ENCODE data around the gene PCED1A. TPM values are rescaled to one million over a fixed set of nuclear protein-coding genes. Genes with fewer than 3 reads are reported as not detected.

Gene PCED1A
- total RNA-seq, 1 experiment from 2014 or later = 11.9 TPM

- no peak for DNase-seq (ENCODE audit: low spot score)
Observed at GRCh38 chr20:2804852-2805688, 35.4 kb downstream of the PCED1A start.

- DNase-seq (ENCODE audit: low spot score) = no peak
Observed at GRCh38 chr20:2804041-2804828, 36.2 kb downstream of the PCED1A start.

GRCh38 chr20:2801286-2801728 is 39.1 kb downstream of the PCED1A start:
- DNase-seq (ENCODE audit: low spot score) = no peak

- no peak for DNase-seq (ENCODE audit: low spot score)
Observed at GRCh38 chr20:2800521-2801285, 39.8 kb downstream of the PCED1A start, which contains the start of gene CPXM1. TSS of gene CPXM1 (minus strand) at chr20:2800627. CDS start at chr20:2800572, 55 bp downstream.

- DNase-seq (ENCODE audit: low spot score) = no peak
Observed at GRCh38 chr20:2799688-2800520, 40.6 kb downstream of the PCED1A start.

- DNase-seq (ENCODE audit: low spot score) = no peak
Observed at GRCh38 chr20:2799271-2799670, 41.2 kb downstream of the PCED1A start.

GRCh38 chr20:2798814-2799213 is 41.6 kb downstream of the PCED1A start:
- no peak for DNase-seq (ENCODE audit: low spot score)

GRCh38 chr20:2798095-2798805 is 42.2 kb downstream of the PCED1A start:
- no peak for DNase-seq (ENCODE audit: low spot score)

- DNase-seq (ENCODE audit: low spot score) = no peak
Observed at GRCh38 chr20:2797136-2797983, 43.1 kb downstream of the PCED1A start.

- no peak for DNase-seq (ENCODE audit: low spot score)
Observed at GRCh38 chr20:2796011-2796660, 44.3 kb downstream of the PCED1A start.

- no peak for DNase-seq (ENCODE audit: low spot score)
Observed at GRCh38 chr20:2795451-2795850, 45.0 kb downstream of the PCED1A start.

- DNase-seq (ENCODE audit: low spot score) = no peak
Observed at GRCh38 chr20:2794866-2795447, 45.5 kb downstream of the PCED1A start.

- DNase-seq (ENCODE audit: low spot score) = no peak
Observed at GRCh38 chr20:2794202-2794748, 46.2 kb downstream of the PCED1A start.

GRCh38 chr20:2793471-2793870 is 47.0 kb downstream of the PCED1A start:
- no peak for DNase-seq (ENCODE audit: low spot score)

Measured in A172 (cell line).